SJSA1 (cell line): ENCODE results near the gene HOXA2. TPM values are rescaled to one million over a fixed set of nuclear protein-coding genes. Genes with fewer than 3 reads are reported as not detected.

Experiments used
- DNase-seq, 2 experiments: peaks; one replicate each; pipeline ENCODE4 v3.0.0-alpha.2; 2015 to 2020; ENCODE audit warnings: low spot score in 2 of 2, low read depth in 1 of 2
- H3K27ac ChIP-seq: fragments of 250-450 bp; sonication (Bioruptor Pico); 2 replicates; pipeline ENCODE4 v1.5.1; 2020; ENCODE audit warnings: mild to moderate bottlenecking, moderate library complexity
- H3K27me3 ChIP-seq: fragments of 250-450 bp; sonication (Bioruptor Pico); replicated peaks from 2 replicates; pipeline ENCODE4 v1.5.1; 2020; ENCODE audit warnings: mild to moderate bottlenecking, moderate library complexity
- H3K36me3 ChIP-seq: fragments of 250-450 bp; sonication (Bioruptor Pico); 2 replicates; pipeline ENCODE4 v1.5.1; 2020; ENCODE audit warnings: mild to moderate bottlenecking
- H3K4me1 ChIP-seq: fragments of 250-450 bp; sonication (Bioruptor Pico); replicated peaks from 2 replicates; pipeline ENCODE4 v1.6.1; 2021; ENCODE audit warnings: mild to moderate bottlenecking
- H3K4me3 ChIP-seq: fragments of 250-450 bp; sonication (Bioruptor Pico); 2 replicates; pipeline ENCODE4 v1.5.1; 2020; ENCODE audit warnings: mild to moderate bottlenecking
- H3K9me3 ChIP-seq: fragments of 250-450 bp; sonication (Bioruptor Pico); replicated peaks from 2 replicates; pipeline ENCODE4 v1.5.1; 2020; ENCODE audit warnings: mild to moderate bottlenecking
- total RNA-seq: library from RNA; depleted of rRNA; stranded (reverse); fragments of >200 nt; shearing (Covaris generic); gene quantifications from 2 replicates; pipeline ENCODE4 v1.2.3, GENCODE V29; 2014

HOXA2 gene
- total RNA-seq, 1 experiment from 2014 or later, result 0.47 TPM

GRCh38 chr7:27088002-27088922 is 14.2 kb downstream of the HOXA2 start:
- Histone ChIP-seq H3K27ac (no peak overlapping the region), H3K9me3 (no peaks in the 10 kb centered on the region), H3K27me3 (no peaks in the 10 kb centered on the region), H3K36me3 (no peaks in the 10 kb centered on the region), H3K4me3 (no peak overlapping the region), H3K4me1 (peaks cover 32% of the 10 kb centered on the region)
- no peak for DNase-seq

- no peaks in the 10 kb centered on the region for H3K9me3 ChIP-seq
- H3K27ac ChIP-seq, result no peak overlapping the region
- H3K4me1 ChIP-seq, result peaks cover 42% of the 10 kb centered on the region
- H3K4me3 ChIP-seq, result no peak overlapping the region
- no peaks in the 10 kb centered on the region for H3K27me3 ChIP-seq
- no peak for DNase-seq
- no peaks in the 10 kb centered on the region for H3K36me3 ChIP-seq
Measured at GRCh38 chr7:27083646-27084045, 18.8 kb downstream of the HOXA2 start.

GRCh38 chr7:27082171-27082570 is 20.3 kb downstream of the HOXA2 start:
- H3K4me1 ChIP-seq, result peaks cover 44% of the 10 kb centered on the region
- no peaks in the 10 kb centered on the region for H3K36me3 ChIP-seq
- H3K4me3 ChIP-seq, result no peak overlapping the region
- peak; percentile 69 to 73 for DNase-seq
- no peaks in the 10 kb centered on the region for H3K9me3 ChIP-seq
- peak overlapping the region; percentile 90 for H3K27ac ChIP-seq
- no peaks in the 10 kb centered on the region for H3K27me3 ChIP-seq

- peak overlapping the region; percentile 90 for H3K27ac ChIP-seq
- no peaks in the 10 kb centered on the region for H3K27me3 ChIP-seq
- DNase-seq, result peak in 1 of 2 experiments; percentile 44
- H3K36me3 ChIP-seq, result no peaks in the 10 kb centered on the region
- no peaks in the 10 kb centered on the region for H3K9me3 ChIP-seq
- peaks cover 44% of the 10 kb centered on the region for H3K4me1 ChIP-seq
- no peak overlapping the region for H3K4me3 ChIP-seq
Measured at GRCh38 chr7:27080844-27081436, 21.5 kb downstream of the HOXA2 start.

- Histone ChIP-seq H3K36me3 (no peaks in the 10 kb centered on the region), H3K9me3 (no peaks in the 10 kb centered on the region), H3K4me3 (no peak overlapping the region), H3K27me3 (no peaks in the 10 kb centered on the region), H3K4me1 (peaks cover 44% of the 10 kb centered on the region), H3K27ac (no peak overlapping the region)
- DNase-seq, result no peak
Measured at GRCh38 chr7:27079234-27079975, 23.1 kb downstream of the HOXA2 start.

- no peaks in the 10 kb centered on the region for H3K27me3 ChIP-seq
- no peak for DNase-seq
- no peaks in the 10 kb centered on the region for H3K9me3 ChIP-seq
- H3K4me3 ChIP-seq, result no peak overlapping the region
- peaks cover 44% of the 10 kb centered on the region for H3K4me1 ChIP-seq
- H3K36me3 ChIP-seq, result no peaks in the 10 kb centered on the region
- no peak overlapping the region for H3K27ac ChIP-seq
Measured at GRCh38 chr7:27078616-27079233, 23.8 kb downstream of the HOXA2 start.

GRCh38 chr7:27073076-27073475 is 29.4 kb downstream of the HOXA2 start:
- Histone ChIP-seq H3K27me3 (no peaks in the 10 kb centered on the region), H3K4me1 (no peaks in the 10 kb centered on the region), H3K9me3 (no peaks in the 10 kb centered on the region), H3K4me3 (no peak overlapping the region), H3K27ac (no peak overlapping the region), H3K36me3 (no peaks in the 10 kb centered on the region)
- DNase-seq, result no peak

GRCh38 chr7:27071622-27072390 is 30.7 kb downstream of the HOXA2 start:
- Histone ChIP-seq H3K4me3 (no peak overlapping the region), H3K4me1 (no peaks in the 10 kb centered on the region), H3K27me3 (no peaks in the 10 kb centered on the region), H3K36me3 (no peaks in the 10 kb centered on the region), H3K9me3 (no peaks in the 10 kb centered on the region), H3K27ac (no peak overlapping the region)
- no peak for DNase-seq

GRCh38 chr7:27068259-27068658 is 34.2 kb downstream of the HOXA2 start:
- Histone ChIP-seq H3K9me3 (no peaks in the 10 kb centered on the region), H3K36me3 (no peaks in the 10 kb centered on the region), H3K4me3 (no peak overlapping the region), H3K27me3 (no peaks in the 10 kb centered on the region), H3K4me1 (peaks cover 11% of the 10 kb centered on the region), H3K27ac (no peak overlapping the region)
- no peak for DNase-seq

GRCh38 chr7:27066148-27066547 is 36.3 kb downstream of the HOXA2 start:
- H3K27ac ChIP-seq, result no peak overlapping the region
- no peak overlapping the region for H3K4me3 ChIP-seq
- H3K4me1 ChIP-seq, result peaks cover 11% of the 10 kb centered on the region
- DNase-seq, result no peak
- H3K9me3 ChIP-seq, result no peaks in the 10 kb centered on the region
- no peaks in the 10 kb centered on the region for H3K27me3 ChIP-seq
- H3K36me3 ChIP-seq, result no peaks in the 10 kb centered on the region

- DNase-seq, result no peak
- H3K27ac ChIP-seq, result no peak overlapping the region
- no peaks in the 10 kb centered on the region for H3K36me3 ChIP-seq
- no peaks in the 10 kb centered on the region for H3K27me3 ChIP-seq
- peaks cover 11% of the 10 kb centered on the region for H3K4me1 ChIP-seq
- H3K9me3 ChIP-seq, result no peaks in the 10 kb centered on the region
- H3K4me3 ChIP-seq, result no peak overlapping the region
Measured at GRCh38 chr7:27065709-27066108, 36.8 kb downstream of the HOXA2 start.

- Histone ChIP-seq H3K4me1 (peaks cover 11% of the 10 kb centered on the region), H3K27ac (no peak overlapping the region), H3K36me3 (no peaks in the 10 kb centered on the region), H3K9me3 (no peaks in the 10 kb centered on the region), H3K4me3 (no peak overlapping the region), H3K27me3 (no peaks in the 10 kb centered on the region)
- no peak for DNase-seq
Measured at GRCh38 chr7:27064661-27065060, 37.8 kb downstream of the HOXA2 start.

GRCh38 chr7:27064159-27064558 is 38.3 kb downstream of the HOXA2 start:
- DNase-seq, result no peak
- Histone ChIP-seq H3K9me3 (no peaks in the 10 kb centered on the region), H3K27me3 (no peaks in the 10 kb centered on the region), H3K36me3 (no peaks in the 10 kb centered on the region), H3K27ac (no peak overlapping the region), H3K4me3 (no peak overlapping the region), H3K4me1 (peaks cover 11% of the 10 kb centered on the region)
